GM12878 (cell line): ENCODE measurements around the gene MRPS5.

ENCODE experiments used
- BMI1 ChIP-seq: fragments of 450-650 bp; IDR thresholded peaks from 2 replicates; pipeline ENCODE4 v1.6.1; 2016; ENCODE audit warnings: mild to moderate bottlenecking, moderate library complexity, borderline replicate concordance
- KDM1A ChIP-seq: fragments of 200-600 bp; sonication (generic); IDR thresholded peaks from 2 replicates; pipeline ENCODE4 v1.6.1; 2016; ENCODE audit warnings: borderline replicate concordance
- MYC ChIP-seq: IDR thresholded peaks from 2 replicates; pipeline ENCODE4 v1.6.1; 2011; ENCODE audit warnings: mild to moderate bottlenecking, low read length, moderate library complexity, inconsistent platforms; ENCODE audit not compliant: insufficient read depth, insufficient replicate concordance, insufficient read length, severe bottlenecking
- POLR2AphosphoS2 ChIP-seq: IDR thresholded peaks from 2 replicates; pipeline ENCODE4 v1.6.1; 2011; ENCODE audit warnings: low read depth, mild to moderate bottlenecking, low read length, improper control_type of control experiment, moderate library complexity
- POLR2AphosphoS5 ChIP-seq: IDR thresholded peaks from 2 replicates; pipeline ENCODE4 v1.6.1; 2011; ENCODE audit warnings: mild to moderate bottlenecking, low read length, inconsistent platforms
- SRF ChIP-seq, 2 experiments: IDR thresholded peaks; 2 replicates each; pipeline ENCODE4 v1.6.1; 2011; ENCODE audit warnings: low read depth in 2 of 2, low read length in 2 of 2, mild to moderate bottlenecking in 1 of 2, moderate library complexity in 1 of 2
- TBL1XR1 ChIP-seq: IDR thresholded peaks from 2 replicates; pipeline ENCODE4 v1.6.1; 2012; ENCODE audit warnings: low read depth, low read length, improper control_type of control experiment
- YY1 ChIP-seq: IDR thresholded peaks from 2 replicates; pipeline ENCODE4 v1.6.1; 2011; ENCODE audit warnings: low read depth, mild to moderate bottlenecking, low read length
- ZNF207 ChIP-seq: fragments of 450-650 bp; IDR thresholded peaks from 2 replicates; pipeline ENCODE4 v1.6.1; 2014; ENCODE audit warnings: antibody characterized with exemption, mild to moderate bottlenecking, borderline replicate concordance
- TF ChIP-seq, protein P1 (sequence below), 3 experiments: IDR thresholded peaks in 2 of 3; conservative IDR thresholded peaks in 1 of 3; 2 replicates each; pipeline ENCODE4 v1.5.1; 2011; ENCODE audit warnings: low read depth in 3 of 3, low read length in 3 of 3, mild to moderate bottlenecking in 3 of 3, control low read depth in 2 of 3, moderate library complexity in 2 of 3, inconsistent platforms in 1 of 3, mixed read lengths in 1 of 3; ENCODE audit not compliant: control insufficient read depth in 2 of 3, insufficient read depth in 1 of 3; ENCODE audit errors: extremely low read depth in 1 of 3
- TF ChIP-seq, protein P2 (sequence below): IDR thresholded peaks from 2 replicates; pipeline ENCODE4 v1.6.1; 2011; ENCODE audit warnings: mild to moderate bottlenecking, low read depth, low read length, moderate library complexity; ENCODE audit not compliant: insufficient replicate concordance

DNA sequence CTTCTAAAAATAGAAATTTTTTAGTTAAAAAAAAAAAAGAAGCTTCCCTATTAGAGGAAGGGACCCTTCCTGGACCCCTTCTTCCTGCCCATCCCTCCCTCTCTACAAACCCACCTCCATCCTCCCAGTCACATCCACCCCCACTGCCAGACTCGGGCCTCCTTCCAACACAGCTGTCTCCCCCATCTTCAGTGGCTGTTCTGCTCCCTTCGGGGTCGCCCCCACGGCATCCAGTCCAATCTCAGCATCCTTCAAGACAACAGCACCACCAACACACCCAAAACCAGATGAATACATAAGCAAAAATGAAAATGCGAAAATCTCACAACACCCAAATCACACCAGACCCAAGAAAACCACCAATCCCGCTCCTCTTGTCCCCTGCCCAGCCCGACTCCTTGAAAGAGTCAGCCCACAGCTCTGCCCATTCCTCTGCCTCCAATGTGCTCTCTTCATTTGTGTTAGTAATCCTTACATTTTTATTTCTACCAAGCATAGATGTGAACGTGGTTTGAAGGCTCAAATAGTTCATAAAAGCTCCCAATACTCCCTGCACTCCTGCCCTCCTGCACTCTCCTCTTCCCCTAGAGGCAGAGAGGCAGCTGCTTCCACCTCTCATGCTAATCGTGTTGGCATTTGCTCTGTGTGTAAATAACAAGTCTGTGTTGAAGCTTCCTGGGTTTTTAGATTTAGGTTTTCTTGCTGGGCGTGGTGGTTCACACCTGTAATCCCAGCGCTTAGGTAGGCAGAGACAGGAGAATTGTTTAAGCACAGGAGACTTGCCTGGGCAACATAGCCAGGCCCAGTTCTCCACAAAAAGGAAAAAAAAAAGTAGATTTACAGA is 59.1 kb downstream of the MRPS5 start:
- TF ChIP-seq, protein P1, sequence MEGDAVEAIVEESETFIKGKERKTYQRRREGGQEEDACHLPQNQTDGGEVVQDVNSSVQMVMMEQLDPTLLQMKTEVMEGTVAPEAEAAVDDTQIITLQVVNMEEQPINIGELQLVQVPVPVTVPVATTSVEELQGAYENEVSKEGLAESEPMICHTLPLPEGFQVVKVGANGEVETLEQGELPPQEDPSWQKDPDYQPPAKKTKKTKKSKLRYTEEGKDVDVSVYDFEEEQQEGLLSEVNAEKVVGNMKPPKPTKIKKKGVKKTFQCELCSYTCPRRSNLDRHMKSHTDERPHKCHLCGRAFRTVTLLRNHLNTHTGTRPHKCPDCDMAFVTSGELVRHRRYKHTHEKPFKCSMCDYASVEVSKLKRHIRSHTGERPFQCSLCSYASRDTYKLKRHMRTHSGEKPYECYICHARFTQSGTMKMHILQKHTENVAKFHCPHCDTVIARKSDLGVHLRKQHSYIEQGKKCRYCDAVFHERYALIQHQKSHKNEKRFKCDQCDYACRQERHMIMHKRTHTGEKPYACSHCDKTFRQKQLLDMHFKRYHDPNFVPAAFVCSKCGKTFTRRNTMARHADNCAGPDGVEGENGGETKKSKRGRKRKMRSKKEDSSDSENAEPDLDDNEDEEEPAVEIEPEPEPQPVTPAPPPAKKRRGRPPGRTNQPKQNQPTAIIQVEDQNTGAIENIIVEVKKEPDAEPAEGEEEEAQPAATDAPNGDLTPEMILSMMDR (IDR thresholded peaks at IDR 0.05 in 2 of 3, conservative IDR thresholded peaks at IDR 0.05 in 1 of 3; ENCODE audit: control insufficient read depth in 2 of 3, extremely low read depth in 1 of 3, insufficient read depth in 1 of 3, low read depth in 3 of 3, low read length in 3 of 3): no peak
- TF ChIP-seq KDM1A (no peak), TBL1XR1 (no peak), POLR2AphosphoS5 (no peak), POLR2AphosphoS2 (no peak), YY1 (no peak), BMI1 (no peak), MYC (no peak), SRF (IDR thresholded peaks at IDR 0.05; ENCODE audit: low read depth in 2 of 2, low read length in 2 of 2) (no peak), ZNF207 (no peak)
- TF ChIP-seq, protein P2, sequence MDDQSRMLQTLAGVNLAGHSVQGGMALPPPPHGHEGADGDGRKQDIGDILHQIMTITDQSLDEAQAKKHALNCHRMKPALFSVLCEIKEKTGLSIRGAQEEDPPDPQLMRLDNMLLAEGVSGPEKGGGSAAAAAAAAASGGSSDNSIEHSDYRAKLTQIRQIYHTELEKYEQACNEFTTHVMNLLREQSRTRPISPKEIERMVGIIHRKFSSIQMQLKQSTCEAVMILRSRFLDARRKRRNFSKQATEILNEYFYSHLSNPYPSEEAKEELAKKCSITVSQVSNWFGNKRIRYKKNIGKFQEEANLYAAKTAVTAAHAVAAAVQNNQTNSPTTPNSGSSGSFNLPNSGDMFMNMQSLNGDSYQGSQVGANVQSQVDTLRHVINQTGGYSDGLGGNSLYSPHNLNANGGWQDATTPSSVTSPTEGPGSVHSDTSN: no peak
